ENCODE measurements around the gene TMEM263. TPM values are rescaled to one million over a fixed set of nuclear protein-coding genes. Genes with fewer than 3 reads are reported as not detected.

Gene TMEM263
- total and polyA plus RNA-seq, 2 of the 13 experiments (the other 11 are each of a cell fraction or from before 2014, with no cell fraction given), result 25.9 to 58.6 TPM

GRCh38 chr12:106955377-106956047 is at the start of gene TMEM263 (continued):
- TF ChIP-seq SKI (IDR thresholded peaks at IDR 0.05; ENCODE audit: partially characterized antibody) (peak; percentile 40), ZFP36L2 (CRISPR knock-in tag; IDR thresholded peaks at IDR 0.05) (no peak), FOXA1 (IDR thresholded peaks at IDR 0.05) (no peak), FOXA1 (CRISPR knock-in tag; IDR thresholded peaks at IDR 0.05) (no peak), KDM5B (CRISPR knock-in tag; IDR thresholded peaks at IDR 0.05; ENCODE audit: borderline replicate concordance) (peak; percentile 82), AFF4 (CRISPR knock-in tag; IDR thresholded peaks at IDR 0.05) (no peak), ZNF329 (CRISPR knock-in tag; IDR thresholded peaks at IDR 0.05; ENCODE audit: low read depth) (no peak; the same call in 1 of the 2 replicates), HOXA5 (CRISPR knock-in tag; IDR thresholded peaks at IDR 0.05) (no peak), ATF6 (CRISPR knock-in tag; conservative IDR thresholded peaks at IDR 0.05) (no peak), ZNF563 (CRISPR knock-in tag; IDR thresholded peaks at IDR 0.05) (peak; percentile 94), NFE2L1 (CRISPR knock-in tag; IDR thresholded peaks at IDR 0.05; ENCODE audit: borderline replicate concordance) (no peak)
- TF ChIP-seq, protein P1, sequence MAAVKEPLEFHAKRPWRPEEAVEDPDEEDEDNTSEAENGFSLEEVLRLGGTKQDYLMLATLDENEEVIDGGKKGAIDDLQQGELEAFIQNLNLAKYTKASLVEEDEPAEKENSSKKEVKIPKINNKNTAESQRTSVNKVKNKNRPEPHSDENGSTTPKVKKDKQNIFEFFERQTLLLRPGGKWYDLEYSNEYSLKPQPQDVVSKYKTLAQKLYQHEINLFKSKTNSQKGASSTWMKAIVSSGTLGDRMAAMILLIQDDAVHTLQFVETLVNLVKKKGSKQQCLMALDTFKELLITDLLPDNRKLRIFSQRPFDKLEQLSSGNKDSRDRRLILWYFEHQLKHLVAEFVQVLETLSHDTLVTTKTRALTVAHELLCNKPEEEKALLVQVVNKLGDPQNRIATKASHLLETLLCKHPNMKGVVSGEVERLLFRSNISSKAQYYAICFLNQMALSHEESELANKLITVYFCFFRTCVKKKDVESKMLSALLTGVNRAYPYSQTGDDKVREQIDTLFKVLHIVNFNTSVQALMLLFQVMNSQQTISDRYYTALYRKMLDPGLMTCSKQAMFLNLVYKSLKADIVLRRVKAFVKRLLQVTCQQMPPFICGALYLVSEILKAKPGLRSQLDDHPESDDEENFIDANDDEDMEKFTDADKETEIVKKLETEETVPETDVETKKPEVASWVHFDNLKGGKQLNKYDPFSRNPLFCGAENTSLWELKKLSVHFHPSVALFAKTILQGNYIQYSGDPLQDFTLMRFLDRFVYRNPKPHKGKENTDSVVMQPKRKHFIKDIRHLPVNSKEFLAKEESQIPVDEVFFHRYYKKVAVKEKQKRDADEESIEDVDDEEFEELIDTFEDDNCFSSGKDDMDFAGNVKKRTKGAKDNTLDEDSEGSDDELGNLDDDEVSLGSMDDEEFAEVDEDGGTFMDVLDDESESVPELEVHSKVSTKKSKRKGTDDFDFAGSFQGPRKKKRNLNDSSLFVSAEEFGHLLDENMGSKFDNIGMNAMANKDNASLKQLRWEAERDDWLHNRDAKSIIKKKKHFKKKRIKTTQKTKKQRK (IDR thresholded peaks at IDR 0.05; ENCODE audit: low read length), result no peak
- TF ChIP-seq, protein P2, sequence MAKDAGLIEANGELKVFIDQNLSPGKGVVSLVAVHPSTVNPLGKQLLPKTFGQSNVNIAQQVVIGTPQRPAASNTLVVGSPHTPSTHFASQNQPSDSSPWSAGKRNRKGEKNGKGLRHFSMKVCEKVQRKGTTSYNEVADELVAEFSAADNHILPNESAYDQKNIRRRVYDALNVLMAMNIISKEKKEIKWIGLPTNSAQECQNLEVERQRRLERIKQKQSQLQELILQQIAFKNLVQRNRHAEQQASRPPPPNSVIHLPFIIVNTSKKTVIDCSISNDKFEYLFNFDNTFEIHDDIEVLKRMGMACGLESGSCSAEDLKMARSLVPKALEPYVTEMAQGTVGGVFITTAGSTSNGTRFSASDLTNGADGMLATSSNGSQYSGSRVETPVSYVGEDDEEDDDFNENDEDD (CRISPR knock-in tag; IDR thresholded peaks at IDR 0.05; ENCODE audit: borderline replicate concordance), result peak; percentile 94
- TF ChIP-seq, protein P3, sequence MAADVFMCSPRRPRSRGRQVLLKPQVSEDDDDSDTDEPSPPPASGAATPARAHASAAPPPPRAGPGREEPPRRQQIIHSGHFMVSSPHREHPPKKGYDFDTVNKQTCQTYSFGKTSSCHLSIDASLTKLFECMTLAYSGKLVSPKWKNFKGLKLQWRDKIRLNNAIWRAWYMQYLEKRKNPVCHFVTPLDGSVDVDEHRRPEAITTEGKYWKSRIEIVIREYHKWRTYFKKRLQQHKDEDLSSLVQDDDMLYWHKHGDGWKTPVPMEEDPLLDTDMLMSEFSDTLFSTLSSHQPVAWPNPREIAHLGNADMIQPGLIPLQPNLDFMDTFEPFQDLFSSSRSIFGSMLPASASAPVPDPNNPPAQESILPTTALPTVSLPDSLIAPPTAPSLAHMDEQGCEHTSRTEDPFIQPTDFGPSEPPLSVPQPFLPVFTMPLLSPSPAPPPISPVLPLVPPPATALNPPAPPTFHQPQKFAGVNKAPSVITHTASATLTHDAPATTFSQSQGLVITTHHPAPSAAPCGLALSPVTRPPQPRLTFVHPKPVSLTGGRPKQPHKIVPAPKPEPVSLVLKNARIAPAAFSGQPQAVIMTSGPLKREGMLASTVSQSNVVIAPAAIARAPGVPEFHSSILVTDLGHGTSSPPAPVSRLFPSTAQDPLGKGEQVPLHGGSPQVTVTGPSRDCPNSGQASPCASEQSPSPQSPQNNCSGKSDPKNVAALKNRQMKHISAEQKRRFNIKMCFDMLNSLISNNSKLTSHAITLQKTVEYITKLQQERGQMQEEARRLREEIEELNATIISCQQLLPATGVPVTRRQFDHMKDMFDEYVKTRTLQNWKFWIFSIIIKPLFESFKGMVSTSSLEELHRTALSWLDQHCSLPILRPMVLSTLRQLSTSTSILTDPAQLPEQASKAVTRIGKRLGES (CRISPR knock-in tag; IDR thresholded peaks at IDR 0.05; ENCODE audit: borderline replicate concordance), result peak; percentile 47; the same call in 1 of the 2 replicates
